D721Med (cell line): Measurements from ENCODE around the gene SERPINI1.

ENCODE experiments used
- DNase-seq: peaks from one replicate; pipeline ENCODE4 v3.0.0; 2011; ENCODE audit warnings: low spot score; ENCODE audit not compliant: insufficient read length
- FAIRE-seq: peaks from 2 replicates; lab custom pipeline; 2011; peaks lifted over from hg19 to GRCh38; lab: Jason Lieb, UNC
- TF ChIP-seq, protein P1 (sequence below): IDR thresholded peaks from 2 replicates; pipeline ENCODE4 v1.5.1; 2012; ENCODE audit warnings: mild to moderate bottlenecking, control low read depth; ENCODE audit not compliant: insufficient read depth; ENCODE audit errors: missing control alignments

Gene SERPINI1

DNA sequence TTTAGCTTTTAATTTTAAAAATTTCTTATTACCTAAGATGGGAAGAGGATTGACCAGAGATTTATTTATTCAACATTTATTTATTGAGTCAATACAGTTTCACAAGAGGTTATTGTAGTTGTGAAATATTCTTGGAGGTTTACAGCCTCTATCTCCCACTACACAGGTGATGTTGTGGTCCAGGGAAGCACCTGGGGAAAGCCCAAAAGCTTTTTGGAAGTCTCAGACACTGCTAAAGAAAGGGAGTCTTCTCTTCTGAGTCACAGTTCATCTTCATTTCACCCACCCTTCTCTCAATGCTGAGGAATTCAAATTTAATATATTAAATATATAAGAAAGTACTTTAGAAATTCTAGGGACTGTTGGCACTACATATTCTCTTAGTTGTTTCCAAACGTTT is 41.8 kb downstream of the SERPINI1 start:
- TF ChIP-seq, protein P1, sequence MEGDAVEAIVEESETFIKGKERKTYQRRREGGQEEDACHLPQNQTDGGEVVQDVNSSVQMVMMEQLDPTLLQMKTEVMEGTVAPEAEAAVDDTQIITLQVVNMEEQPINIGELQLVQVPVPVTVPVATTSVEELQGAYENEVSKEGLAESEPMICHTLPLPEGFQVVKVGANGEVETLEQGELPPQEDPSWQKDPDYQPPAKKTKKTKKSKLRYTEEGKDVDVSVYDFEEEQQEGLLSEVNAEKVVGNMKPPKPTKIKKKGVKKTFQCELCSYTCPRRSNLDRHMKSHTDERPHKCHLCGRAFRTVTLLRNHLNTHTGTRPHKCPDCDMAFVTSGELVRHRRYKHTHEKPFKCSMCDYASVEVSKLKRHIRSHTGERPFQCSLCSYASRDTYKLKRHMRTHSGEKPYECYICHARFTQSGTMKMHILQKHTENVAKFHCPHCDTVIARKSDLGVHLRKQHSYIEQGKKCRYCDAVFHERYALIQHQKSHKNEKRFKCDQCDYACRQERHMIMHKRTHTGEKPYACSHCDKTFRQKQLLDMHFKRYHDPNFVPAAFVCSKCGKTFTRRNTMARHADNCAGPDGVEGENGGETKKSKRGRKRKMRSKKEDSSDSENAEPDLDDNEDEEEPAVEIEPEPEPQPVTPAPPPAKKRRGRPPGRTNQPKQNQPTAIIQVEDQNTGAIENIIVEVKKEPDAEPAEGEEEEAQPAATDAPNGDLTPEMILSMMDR, result no peak
- FAIRE-seq, result no peak
- no peak for DNase-seq

- FAIRE-seq (no peak), DNase-seq (no peak)
- TF ChIP-seq, protein P1, result no peak
Measured at GRCh38 chr3:167780214-167780883, 44.8 kb downstream of the SERPINI1 start.

DNA sequence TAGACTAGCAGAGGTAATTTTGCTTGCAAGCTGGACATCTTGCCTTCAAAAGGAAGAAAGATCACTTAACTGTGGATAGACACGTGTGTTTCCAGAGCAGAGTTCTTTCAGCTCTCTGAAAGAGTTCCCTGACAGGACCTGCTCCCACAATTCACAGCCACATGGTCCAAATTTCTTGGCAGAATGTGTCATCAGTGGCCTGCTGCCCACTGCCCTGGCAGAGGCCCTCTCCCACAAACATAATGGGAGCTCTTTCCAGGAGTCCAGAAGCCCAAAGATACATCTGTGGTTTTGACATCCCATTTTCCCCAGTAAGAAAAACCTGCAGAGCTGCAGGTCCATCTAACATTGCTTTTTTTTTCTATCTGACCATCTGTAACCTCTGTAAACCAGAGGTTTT is 48.3 kb downstream of the SERPINI1 start:
- TF ChIP-seq, protein P1, result no peak
- DNase-seq (no peak), FAIRE-seq (no peak)

DNA sequence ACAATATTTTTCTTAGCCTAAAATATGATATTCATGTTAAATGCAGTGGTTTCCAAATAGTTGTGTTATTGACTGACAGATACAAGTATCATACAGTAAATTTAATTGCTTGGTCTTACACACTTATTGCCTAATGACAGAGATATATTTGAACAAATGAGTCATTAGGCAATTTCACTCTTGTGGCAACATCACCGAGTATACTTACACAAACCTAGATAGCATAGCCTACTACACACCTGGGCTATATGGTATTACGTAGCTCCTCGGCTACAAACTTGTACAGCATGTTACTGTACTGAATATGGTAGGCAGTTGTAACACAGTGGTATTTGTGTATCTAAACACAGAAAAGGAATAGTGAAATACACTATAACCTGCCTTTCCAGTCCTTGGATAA is 50.3 kb downstream of the SERPINI1 start:
- TF ChIP-seq, protein P1, result no peak
- no peak for DNase-seq
- FAIRE-seq, result no peak

- TF ChIP-seq, protein P1, result no peak
- FAIRE-seq (no peak), DNase-seq (no peak)
Measured at GRCh38 chr3:167787440-167787839, 51.9 kb downstream of the SERPINI1 start.

GRCh38 chr3:167798443-167798842 is 62.9 kb downstream of the SERPINI1 start:
- TF ChIP-seq, protein P1, result no peak
- no peak for DNase-seq
- FAIRE-seq, result no peak

- no peak for DNase-seq
- TF ChIP-seq, protein P1, result no peak
- no peak for FAIRE-seq
Measured at GRCh38 chr3:167808910-167809309, 73.4 kb downstream of the SERPINI1 start.
